CD1c-positive myeloid dendritic cell (primary cell): Measurements from ENCODE around the gene NPL.

Experiments used
- DNase-seq: peaks from one replicate; pipeline ENCODE4 v3.0.0-alpha.2; 2016; ENCODE audit errors: extremely low spot score

The NPL gene

GRCh38 chr1:182778862-182779261 lies 10.7 kb upstream of the NPL start:
- DNase-seq = no peak

GRCh38 chr1:182779530-182779929 lies 10.0 kb upstream of the NPL start:
- no peak for DNase-seq

GRCh38 chr1:182781841-182782586 lies 7.6 kb upstream of the NPL start:
- DNase-seq = peak; percentile 60

GRCh38 chr1:182782587-182782913 lies 7.0 kb upstream of the NPL start:
- DNase-seq = no peak

- no peak for DNase-seq
These were observed 6.5 kb upstream of the NPL start for GRCh38 chr1:182783068-182783467.

- peak; percentile 69 for DNase-seq
These were observed 4.9 kb upstream of the NPL start for GRCh38 chr1:182784556-182785171.

- DNase-seq = no peak
These were observed 4.4 kb upstream of the NPL start for GRCh38 chr1:182785181-182785580.

GRCh38 chr1:182786223-182786994 lies 3.2 kb upstream of the NPL start:
- peak; percentile 59 for DNase-seq

GRCh38 chr1:182786995-182787324 lies 2.6 kb upstream of the NPL start:
- DNase-seq = no peak

GRCh38 chr1:182791281-182792179 lies 2.0 kb downstream of the NPL start:
- DNase-seq = no peak

- DNase-seq = no peak
These were observed 4.5 kb downstream of the NPL start for GRCh38 chr1:182794091-182794490.

GRCh38 chr1:182794676-182795201 lies 5.2 kb downstream of the NPL start:
- peak; percentile 64 for DNase-seq

- peak; percentile 94 for DNase-seq
These were observed 6.1 kb downstream of the NPL start for GRCh38 chr1:182795563-182796228.

GRCh38 chr1:182802006-182802803 lies 12.6 kb downstream of the NPL start:
- no peak for DNase-seq

GRCh38 chr1:182803846-182804245 lies 14.3 kb downstream of the NPL start:
- no peak for DNase-seq

GRCh38 chr1:182806015-182806678 lies 16.6 kb downstream of the NPL start:
- no peak for DNase-seq

GRCh38 chr1:182807907-182808306 lies 18.3 kb downstream of the NPL start:
- no peak for DNase-seq

- no peak for DNase-seq
These were observed 19.9 kb downstream of the NPL start for GRCh38 chr1:182809414-182809957.

GRCh38 chr1:182811975-182812722 lies 22.6 kb downstream of the NPL start:
- no peak for DNase-seq
